GM19397 (cell line): Measurements from ENCODE around the gene TMEM219.

ENCODE experiments used
- ATAC-seq: cut with Tn5 transposase; IDR thresholded peaks from one replicate; pipeline ENCODE4 v1.9.1; 2021; ENCODE audit warnings: mild to moderate bottlenecking, moderate library complexity; ENCODE audit not compliant: unreplicated experiment

TMEM219 gene

DNA sequence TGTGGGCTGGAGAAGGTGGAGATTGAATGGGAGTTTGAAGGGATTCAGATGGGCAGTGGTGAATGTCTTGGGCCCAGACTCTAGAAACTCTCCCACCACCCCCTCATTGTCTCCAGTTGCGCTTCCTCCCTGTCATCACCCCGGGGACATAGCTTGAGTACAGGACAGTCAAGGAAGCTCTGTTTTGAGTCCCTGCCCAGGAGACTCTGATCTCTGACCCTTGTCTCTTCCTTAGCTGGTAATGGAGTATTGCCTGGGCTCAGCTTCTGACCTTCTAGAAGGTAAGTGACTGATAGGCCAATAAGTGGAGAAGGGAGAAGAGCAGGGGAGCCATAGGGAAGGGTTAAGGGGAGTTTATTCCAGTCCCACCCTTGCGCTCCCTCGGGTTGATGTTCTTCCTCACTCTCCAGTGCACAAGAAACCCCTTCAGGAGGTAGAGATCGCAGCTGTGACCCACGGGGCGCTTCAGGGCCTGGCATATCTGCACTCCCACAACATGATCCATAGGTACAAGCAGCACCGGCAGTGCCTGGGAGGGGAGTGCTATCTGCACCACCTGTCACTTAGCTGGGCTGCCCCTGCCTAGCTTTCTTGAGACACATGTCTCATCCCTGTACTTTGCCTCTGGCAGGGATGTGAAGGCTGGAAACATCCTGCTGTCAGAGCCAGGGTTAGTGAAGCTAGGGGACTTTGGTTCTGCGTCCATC lies 16.8 kb downstream of the TMEM219 start:
- ATAC-seq = no peak

DNA sequence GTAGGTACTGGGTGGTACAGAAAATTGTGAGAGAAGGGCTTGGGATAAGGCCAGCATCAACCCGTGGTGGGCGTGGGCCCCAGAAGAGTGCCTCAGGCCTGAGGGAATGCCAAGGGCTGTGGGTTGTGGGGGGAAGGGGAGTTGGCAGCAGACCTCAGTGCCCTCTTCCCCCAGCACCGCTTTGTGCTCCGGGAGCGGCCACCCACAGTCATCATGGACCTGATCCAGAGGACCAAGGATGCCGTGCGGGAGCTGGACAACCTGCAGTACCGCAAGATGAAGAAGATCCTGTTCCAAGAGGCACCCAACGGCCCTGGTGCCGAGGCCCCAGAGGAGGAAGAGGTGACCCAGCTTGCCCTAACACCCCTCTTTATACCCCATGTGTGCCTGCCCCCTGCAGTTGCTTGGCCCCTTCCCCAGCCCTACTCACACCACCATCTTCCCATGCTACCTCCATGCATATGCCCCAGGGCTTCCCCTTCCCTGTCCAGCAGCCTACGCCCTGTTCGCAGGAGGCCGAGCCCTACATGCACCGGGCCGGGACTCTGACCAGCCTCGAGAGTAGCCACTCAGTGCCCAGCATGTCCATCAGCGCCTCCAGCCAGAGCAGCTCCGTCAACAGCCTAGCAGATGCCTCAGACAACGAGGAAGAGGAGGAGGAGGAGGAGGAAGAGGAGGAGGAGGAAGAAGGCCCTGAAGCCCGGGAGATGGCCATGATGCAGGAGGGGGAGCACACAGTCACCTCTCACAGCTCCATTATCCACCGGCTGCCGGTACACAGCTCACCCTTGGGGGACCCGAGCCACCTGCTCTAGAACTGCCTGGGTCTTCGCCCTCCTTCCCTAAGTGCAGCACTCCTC lies 20.9 kb downstream of the TMEM219 start:
- ATAC-seq = no peak

DNA sequence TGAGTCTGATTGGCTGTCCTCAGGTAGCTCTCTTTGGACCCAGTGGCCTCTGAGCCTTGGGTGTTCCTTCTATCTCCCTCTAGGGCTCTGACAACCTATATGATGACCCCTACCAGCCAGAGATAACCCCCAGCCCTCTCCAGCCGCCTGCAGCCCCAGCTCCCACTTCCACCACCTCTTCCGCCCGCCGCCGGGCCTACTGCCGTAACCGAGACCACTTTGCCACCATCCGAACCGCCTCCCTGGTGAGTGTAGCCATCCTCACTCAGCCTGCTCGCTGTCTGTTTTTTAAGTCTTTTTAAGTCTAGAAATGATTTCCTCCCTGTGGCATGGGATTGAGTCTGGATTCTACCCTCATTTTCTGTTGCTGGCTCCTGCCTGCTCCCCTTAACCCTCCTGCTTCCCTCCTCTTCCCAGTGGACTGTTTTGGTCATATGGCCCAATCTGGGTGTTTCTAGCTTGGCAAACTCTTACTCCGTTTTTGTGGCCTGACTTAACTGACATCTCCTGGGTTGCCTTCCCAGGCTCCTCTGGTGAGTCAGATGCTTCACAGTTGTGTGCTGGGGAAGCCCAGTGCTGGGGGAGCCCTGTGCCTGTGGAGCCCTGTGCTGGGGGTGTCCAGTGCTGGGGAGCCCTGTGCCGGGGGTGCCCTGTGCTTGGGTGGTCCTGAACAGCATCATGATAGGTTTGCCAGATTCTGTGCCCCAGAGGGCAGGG lies 21.7 kb downstream of the TMEM219 start:
- no peak for ATAC-seq

DNA sequence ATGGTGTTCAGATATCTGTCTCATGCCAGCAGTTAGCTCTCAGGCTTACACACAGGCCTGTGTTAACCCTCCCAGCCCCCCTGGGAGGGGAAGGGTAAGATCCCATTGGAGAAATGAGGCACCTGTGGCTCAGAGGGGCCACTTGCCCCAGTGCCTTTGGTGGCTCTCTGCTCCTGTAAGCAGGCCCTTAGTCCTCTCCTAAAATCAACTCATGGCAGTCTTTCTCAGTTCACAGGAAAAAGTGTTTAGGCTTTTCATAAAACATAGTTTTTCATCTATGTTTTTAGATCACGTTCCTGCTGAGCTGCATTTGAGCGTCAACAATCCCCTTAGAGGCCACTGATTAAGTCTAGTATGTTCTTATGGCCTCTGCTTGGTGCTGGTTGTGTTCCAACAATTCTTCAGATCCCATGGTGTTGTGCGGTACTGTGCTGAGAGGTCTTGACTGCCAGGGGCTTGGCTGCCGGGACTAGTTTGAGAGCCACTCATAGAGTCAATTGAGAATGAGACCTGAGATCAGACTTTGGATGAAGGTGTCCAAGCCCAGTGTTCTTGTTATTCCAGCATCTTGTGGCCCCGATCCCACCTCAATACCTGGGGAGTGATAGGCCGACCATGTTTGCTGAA lies 22.4 kb downstream of the TMEM219 start:
- ATAC-seq = no peak

DNA sequence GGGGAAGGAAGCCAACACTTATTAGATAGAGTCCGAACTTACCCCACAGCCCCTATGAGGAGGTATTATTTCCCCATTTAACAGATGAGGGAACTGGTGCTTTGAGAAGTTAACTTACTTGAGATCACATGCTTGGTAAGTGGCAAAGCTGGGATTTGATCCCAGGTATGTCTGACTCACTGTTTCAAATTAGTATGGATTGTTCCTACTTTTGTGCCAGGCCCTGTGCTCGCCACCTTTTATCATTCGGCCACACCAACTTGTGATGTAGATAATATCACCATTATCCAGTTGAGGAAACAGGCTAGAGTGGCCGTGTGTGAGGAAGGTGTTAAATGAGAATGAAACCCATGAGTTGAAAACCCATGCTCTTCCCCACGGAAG lies 22.9 kb downstream of the TMEM219 start:
- ATAC-seq = no peak

DNA sequence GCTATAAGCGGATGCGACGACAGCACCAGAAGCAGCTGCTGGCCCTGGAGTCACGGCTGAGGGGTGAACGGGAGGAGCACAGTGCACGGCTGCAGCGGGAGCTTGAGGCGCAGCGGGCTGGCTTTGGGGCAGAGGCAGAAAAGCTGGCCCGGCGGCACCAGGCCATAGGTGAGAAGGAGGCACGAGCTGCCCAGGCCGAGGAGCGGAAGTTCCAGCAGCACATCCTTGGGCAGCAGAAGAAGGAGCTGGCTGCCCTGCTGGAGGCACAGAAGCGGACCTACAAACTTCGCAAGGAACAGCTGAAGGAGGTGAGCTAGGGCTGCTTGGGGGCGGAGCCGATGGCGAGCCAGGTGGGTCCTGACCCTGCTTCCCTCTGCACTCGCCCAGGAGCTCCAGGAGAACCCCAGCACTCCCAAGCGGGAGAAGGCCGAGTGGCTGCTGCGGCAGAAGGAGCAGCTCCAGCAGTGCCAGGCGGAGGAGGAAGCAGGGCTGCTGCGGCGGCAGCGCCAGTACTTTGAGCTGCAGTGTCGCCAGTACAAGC lies 23.5 kb downstream of the TMEM219 start:
- ATAC-seq = no peak

DNA sequence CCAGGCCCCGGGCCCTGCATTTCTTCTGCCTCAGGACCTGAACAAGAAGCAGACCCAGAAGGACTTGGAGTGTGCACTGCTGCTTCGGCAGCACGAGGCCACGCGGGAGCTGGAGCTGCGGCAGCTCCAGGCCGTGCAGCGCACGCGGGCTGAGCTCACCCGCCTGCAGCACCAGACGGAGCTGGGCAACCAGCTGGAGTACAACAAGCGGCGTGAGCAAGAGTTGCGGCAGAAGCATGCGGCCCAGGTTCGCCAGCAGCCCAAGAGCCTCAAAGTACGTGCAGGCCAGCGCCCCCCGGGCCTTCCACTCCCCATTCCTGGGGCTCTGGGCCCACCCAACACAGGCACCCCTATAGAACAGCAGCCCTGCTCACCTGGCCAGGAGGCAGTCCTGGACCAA lies 24.4 kb downstream of the TMEM219 start:
- ATAC-seq = no peak

DNA sequence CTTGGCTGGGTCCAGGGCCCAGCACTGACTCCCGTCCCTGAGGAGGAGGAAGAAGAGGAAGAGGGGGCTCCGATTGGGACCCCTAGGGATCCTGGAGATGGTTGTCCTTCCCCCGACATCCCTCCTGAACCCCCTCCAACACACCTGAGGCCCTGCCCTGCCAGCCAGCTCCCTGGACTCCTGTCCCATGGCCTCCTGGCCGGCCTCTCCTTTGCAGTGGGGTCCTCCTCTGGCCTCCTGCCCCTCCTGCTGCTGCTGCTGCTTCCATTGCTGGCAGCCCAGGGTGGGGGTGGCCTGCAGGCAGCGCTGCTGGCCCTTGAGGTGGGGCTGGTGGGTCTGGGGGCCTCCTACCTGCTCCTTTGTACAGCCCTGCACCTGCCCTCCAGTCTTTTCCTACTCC lies 25.1 kb downstream of the TMEM219 start:
- ATAC-seq = no peak

DNA sequence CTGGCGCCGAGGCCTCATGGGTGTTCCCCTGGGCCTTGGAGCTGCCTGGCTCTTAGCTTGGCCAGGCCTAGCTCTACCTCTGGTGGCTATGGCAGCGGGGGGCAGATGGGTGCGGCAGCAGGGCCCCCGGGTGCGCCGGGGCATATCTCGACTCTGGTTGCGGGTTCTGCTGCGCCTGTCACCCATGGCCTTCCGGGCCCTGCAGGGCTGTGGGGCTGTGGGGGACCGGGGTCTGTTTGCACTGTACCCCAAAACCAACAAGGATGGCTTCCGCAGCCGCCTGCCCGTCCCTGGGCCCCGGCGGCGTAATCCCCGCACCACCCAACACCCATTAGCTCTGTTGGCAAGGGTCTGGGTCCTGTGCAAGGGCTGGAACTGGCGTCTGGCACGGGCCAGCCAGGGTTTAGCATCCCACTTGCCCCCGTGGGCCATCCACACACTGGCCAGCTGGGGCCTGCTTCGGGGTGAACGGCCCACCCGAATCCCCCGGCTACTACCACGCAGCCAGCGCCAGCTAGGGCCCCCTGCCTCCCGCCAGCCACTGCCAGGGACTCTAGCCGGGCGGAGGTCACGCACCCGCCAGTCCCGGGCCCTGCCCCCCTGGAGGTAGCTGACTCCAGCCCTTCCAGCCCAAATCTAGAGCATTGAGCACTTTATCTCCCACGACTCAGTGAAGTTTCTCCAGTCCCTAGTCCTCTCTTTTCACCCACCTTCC lies 25.6 kb downstream of the TMEM219 start:
- ATAC-seq = no peak

DNA sequence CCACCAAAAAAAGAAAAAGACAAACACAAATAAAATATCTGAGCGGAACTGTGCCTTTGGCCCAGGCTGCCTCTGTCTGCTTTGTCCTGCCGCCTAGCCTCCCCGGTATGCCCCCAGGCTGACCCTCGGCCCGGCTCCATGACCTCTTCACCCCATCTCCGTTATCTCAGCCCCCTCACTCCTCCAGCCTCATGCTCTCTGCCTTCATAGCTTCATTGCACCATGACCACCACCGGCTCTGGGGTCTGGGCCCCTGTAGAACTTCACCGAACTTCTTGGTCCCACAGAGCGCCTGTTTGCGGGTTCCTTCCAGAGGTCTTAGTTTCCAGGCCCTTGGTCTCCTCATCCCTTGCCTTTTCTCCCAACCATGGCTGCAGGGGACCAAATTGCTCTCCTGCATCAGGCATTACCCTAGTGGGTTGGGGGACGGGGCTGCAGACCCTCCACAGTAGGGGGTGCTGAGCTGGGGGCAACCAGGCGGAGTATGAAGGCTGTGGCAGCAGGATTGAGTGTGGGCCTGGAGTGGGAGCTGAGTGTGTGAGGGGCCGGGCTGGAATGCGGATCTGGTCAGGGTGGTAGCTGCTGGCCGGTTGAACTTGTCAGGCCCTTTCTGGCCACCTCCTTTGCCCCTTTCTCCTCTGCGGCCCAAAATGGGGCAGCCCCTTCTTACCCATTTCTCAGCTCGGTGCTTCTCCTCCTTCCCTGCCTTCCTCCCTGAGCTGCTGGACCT lies 26.6 kb downstream of the TMEM219 start:
- no peak for ATAC-seq

DNA sequence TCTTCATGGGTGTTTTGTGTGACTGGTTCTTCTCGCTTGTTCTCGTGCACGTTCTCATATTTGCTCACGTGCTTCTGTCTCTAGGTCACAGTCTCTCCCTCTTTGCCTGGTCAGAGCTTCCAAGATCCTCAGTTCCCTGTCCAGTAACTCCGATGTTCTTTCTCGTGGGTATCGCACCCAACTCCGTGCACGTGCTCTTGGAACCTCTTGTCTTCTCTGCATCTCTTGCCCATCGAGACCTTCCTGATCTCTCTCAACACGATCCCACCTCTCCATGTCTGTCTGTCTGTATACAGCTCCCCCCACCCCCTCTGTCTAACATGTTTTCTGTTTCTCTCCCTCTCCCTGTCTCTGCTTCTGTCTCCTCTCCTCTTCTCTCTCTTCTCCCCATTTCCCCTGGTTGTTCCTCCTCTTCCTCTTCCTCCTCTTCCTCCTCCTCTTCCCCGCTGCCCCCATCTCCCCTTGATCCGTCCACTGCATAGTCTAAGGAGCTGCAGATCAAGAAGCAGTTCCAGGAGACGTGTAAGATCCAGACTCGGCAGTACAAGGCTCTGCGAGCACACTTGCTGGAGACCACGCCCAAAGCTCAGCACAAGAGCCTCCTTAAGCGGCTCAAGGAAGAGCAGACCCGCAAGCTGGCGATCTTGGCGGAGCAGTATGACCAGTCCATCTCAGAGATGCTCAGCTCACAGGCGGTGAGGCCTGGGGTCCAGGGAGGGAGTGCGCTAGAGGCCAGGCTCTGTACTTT lies 27.4 kb downstream of the TMEM219 start:
- no peak for ATAC-seq

DNA sequence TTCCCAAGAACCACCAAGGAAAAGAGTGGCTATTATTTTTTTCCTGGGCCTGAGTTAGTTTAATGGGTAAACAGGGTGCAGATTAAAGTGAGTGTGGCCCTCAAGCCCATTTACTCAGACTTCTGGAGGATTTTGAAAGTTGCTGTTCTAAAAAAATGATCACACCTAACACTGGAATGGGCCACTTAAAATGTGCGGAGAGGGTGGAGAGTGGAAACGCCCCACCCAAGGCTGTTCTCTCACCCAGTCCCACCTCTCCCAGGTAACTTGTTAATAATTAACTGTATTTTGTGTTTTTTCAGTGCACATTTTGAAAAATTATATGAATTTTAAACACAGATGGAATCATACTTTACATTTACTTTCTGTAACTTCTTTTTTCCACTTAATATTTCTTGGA lies 28.2 kb downstream of the TMEM219 start:
- ATAC-seq = no peak

DNA sequence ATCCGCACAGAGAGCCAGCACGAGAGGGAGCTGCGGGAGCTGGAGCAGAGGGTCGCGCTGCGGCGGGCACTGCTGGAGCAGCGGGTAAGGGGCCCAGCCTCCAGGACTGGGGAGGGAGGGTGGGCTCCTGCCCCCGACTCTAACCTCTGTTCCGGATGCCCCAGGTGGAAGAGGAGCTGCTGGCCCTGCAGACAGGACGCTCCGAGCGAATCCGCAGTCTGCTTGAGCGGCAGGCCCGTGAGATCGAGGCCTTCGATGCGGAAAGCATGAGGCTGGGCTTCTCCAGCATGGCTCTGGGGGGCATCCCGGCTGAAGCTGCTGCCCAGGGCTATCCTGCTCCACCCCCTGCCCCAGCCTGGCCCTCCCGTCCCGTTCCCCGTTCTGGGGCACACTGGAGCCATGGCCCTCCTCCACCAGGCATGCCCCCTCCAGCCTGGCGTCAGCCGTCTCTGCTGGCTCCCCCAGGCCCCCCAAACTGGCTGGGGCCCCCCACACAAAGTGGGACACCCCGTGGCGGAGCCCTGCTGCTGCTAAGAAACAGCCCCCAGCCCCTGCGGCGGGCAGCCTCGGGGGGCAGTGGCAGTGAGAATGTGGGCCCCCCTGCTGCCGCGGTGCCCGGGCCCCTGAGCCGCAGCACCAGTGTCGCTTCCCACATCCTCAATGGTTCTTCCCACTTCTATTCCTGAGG lies 29.1 kb downstream of the TMEM219 start:
- no peak for ATAC-seq

DNA sequence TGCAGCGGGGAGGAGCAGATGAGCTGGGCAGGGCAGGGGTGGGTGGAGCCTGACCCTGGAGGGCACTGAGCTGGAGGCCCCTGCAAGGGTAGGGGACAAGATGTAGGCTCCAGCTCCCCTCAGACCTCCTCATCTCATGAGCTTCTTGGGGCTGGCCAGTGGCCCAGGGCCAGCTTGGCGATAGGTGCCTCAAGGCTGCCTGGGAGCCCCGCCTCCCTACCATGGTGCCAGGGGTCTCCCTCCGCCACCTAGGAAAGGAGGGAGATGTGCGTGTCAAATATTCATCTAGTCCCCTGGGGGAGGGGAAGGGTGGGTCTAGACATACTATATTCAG lies 29.7 kb downstream of the TMEM219 start:
- no peak for ATAC-seq

DNA sequence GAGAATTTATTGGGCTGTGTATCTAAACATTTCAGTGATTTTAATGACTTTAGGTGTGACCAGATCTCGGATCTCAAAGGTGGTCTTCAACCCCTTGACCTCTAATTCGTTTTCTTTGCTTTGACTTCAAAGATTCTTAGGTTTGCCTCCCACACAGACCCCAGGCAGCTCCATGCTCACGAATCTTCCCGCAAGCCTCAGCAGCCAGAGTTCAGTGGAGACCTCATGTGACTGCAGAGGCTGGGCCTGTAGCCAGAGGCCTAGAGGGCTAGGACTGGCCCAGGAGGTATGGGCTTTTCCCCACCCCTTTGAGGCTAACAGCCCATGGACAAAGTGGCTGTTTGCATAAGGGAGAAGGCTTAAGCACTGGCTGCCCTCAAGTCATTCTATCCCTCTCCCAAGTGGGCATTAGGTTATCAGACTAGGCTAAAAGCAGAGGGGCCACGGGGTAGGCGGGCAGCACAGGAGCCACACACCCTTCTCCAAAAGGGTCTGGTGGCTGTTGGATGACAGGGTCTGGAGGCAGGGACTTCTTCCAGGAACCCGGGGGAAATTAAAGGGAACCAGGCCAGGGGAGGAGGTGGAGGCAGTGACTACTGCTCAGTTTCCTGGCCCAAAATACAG lies 30.6 kb downstream of the TMEM219 start:
- no peak for ATAC-seq

DNA sequence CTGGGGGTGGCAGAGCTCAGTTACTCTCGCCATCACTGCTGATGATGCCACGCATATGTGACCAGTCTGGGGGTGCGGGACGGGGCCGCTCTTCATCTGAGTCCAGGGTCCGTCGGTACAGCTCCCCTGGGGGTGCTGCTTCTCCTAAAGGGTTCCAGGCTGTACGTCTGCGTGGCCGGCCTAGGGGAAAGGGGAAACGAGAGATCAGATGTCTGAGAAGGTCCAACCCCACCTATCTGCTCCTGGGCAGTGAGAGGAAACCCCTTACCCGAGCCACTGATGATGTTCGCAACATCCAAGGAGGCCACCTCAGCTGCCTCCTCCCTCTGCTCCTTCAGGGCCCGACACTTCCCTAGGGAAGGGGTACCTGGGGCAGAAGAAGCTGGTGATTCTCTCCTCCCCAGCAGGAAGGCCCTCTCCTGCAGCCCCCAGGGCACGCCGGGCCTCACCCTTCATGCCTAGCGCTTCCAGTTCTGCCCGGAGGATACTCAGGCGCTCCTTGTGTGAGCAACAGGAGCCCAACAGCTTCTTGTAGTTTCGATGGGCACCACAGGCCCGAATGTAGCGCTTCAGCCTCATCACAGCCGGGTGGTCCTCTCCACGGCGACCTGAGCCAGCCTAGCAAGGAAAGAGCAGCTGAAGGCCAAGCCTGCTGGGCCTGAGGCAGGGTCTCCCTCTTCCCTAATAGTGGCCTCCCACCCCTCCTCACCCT lies 31.5 kb downstream of the TMEM219 start:
- ATAC-seq = no peak

DNA sequence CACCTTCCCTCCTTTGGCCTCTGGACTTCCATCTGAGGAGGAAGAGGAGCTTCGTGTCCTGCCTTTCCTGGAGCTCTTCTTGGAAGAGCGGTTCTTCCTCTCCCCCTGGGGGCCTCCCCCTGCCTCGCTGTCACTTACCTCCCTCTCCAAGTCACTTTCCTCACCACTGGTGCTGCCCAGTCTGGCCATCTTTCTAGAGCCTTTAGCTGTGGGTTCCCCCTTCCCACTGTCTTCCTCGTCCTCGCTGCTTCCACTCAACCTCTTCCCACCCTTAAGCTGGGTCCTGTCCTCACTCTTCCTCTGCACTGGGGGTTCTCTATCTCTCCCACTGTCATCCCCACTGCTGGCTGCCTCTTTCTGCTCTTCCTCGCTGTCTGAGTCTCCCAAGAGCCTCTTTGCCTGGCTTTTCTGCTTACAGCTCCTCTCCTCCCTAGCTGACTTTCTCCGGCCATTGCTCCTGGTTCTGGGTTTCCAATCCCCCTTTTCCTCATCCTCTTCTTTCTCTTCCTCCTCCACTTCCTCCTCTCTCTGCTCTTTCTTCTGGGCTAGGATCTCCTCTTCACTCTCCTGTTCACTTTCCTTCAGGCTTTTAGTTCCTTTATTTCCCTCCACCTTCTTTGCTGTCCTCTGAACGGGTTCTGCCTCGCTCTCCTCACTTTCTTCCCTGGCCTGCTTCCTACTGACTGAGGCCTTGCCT lies 32.2 kb downstream of the TMEM219 start:
- ATAC-seq = no peak
